ENCODE measurements around the gene RPL23.

DNA sequence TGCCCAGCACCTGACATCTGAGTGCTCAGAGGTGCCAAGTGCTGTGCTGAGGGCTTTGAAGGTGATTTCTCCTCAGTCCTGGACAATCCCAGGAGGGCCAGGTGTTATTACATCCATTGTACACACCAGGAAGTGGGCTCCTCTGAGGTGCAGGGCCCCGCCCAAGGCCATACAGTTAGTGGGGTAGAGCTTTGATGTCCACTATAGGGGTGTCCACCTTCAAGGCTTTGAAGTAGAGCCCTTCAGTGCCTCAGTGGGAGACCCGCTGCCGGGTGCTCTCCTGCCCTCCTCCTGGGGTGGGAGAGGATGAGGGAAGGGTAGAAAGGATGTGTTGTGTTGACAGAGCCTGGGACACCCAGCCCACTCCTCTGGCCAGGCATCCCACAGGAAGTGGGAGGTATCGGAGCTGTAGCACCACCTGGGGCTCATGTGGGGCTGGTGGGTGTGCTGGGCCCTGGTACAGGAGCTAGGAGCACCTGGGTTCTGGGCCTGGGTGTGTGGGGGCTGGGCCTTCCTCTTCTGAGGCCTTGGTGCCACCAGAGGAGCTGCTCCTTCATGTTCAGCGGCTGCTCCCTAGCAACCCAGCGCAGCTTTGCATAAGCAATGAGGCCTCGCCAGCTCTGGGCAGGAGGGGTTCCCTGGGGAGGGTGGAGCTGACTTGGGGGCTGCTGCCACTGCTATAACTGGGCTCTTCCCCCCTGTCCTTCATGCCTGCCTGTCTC lies 23.8 kb upstream of the RPL23 start:
- no peak for TF ChIP-seq EZH2 (IDR thresholded peaks at IDR 0.05; ENCODE audit: insufficient read depth, poor library complexity, severe bottlenecking)
- no peak for TF ChIP-seq EZH2phosphoT487 (IDR thresholded peaks at IDR 0.05; ENCODE audit: insufficient read depth, low read depth)

Data from GM23248 (cell line).